TTC549 (cell line): ENCODE results near the gene KIAA1210.

Experiments
- FAIRE-seq: peaks from 2 replicates; lab custom pipeline; 2012; peaks lifted over from hg19 to GRCh38; lab: Jason Lieb, UNC

The KIAA1210 gene

DNA sequence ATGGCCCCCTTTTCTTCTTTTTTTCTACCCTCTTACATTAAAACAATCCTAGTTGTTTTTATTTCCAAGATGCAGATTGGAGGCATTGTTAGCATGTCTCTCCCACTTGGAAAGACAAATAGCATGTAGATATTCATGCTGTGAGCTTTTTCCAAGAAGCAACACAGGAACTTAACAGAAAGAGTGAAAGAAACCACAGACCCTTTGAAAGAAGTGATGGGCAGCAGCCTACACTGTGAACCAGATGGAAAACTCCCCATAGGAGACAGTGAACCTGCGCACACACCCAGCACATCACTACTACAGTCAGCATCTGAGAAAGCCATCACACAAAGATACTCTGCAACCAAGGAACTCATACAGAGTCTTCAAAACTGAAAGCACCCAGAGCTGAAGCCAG is 37.0 kb downstream of the KIAA1210 start:
- no peak for FAIRE-seq

GRCh38 chrX:119089619-119090018 is 38.0 kb downstream of the KIAA1210 start:
- no peak for FAIRE-seq

DNA sequence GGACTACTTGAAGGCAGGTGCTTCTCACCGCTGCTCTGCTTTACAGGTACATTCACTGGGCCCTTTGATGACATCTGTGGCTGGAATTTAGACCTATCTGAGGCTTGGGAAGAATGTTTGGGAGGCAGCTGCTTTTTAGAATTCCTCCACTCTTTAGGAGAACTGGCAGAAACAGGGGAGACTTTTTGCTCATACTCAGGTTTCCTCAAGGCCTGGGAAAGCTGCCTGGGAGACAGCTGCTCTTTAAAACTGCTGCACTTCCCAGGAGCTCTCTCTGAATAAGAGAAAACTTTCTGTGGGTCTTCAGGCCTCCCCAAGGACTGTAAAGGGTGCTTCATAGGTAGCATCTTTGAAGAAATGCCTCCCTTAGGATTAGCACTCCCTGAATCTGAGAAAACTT is 40.5 kb downstream of the KIAA1210 start:
- FAIRE-seq: no peak

DNA sequence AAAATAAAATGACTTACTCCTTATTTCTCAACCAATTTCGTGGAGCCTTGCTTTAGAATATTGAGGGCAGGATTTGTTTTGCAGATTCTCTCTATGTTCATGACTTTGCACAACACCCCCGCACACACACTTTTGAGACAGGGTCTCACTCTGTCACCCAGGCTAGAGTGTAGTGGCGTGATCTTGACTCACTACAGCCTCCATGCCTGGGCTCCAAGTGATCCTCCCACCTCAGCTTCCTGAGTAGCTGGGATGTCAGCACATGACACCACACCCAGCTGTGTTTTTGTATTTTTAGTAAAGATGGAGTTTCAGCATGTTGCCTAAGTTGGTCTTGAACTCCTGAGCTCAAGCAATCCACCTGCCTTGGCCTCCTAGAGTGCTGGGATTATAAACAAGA is 42.8 kb downstream of the KIAA1210 start:
- FAIRE-seq: no peak

DNA sequence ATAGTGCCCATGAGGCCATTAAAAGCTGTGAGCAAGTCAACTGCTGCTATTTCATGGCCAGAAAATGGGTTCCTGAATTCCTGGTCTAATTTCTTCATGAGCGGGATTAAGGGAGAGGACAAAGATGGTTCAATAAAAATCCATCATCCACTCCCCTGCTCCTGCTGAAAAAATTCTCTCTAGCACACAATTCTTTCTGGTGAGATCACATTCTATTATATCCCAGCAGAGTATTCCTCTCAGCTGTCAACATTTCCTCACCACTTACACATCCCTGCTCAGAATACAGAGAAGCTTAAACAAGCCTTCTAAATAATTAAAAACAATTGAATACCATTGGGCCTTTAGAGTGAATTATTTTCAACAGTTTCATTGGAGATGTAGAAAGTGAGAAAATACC is 45.3 kb downstream of the KIAA1210 start:
- FAIRE-seq: no peak

DNA sequence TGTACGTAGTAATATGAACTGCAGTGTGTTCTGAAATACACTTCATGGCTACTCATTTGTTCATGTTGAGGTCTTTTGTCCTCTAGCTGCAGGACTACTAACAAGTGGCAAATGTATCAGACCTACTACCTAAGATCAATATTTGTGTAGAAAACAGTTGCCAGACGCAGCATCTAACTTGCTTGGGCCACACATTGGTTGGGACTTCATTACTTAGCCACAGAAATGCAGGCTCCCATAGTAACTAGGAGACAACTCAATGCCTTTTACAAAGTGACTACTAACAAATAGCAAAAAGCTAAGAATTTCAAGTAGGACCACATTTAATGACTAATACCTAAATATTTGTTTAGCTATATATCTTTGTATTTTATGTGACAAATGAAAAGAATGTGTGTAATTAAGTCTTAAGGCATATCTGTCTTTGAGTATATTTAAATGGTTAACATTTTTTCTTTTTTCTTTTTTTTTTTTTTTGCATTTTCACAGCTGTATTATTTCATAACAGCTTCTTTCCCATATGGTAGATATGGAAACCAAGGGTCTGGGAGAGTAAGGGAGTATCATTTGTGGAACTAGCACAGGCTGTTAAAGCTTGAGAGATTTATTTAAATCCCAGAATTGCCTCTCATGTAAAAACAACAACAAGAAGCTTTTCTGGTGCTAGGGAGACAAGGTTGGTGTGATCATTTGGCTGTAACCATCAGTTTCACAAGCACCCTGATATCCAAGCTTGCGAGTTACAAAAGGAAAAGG is 52.2 kb downstream of the KIAA1210 start:
- FAIRE-seq: no peak

DNA sequence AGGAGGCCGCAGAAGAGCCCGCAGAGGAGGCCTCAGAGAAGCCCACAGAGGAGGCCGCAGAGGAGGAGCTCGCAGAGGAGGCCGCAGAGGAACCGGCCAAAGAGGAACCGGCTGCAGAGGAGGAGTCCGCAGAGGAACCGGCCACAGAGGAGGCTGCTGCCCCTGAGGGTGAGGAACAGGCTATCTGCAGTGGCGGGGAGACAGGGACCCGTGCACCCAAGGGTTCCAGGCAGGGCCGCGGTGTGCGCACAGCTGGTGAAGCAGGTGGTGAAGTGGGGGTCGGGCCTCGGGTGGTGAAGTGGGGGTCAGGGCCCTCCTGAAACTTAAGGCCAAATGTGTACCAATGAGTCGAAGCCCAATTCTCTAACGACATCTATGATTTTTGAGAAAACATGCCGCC is 53.7 kb downstream of the KIAA1210 start:
- FAIRE-seq: no peak

GRCh38 chrX:119073200-119073905 is 54.3 kb downstream of the KIAA1210 start:
- FAIRE-seq: no peak

- no peak for FAIRE-seq
These were observed 54.9 kb downstream of the KIAA1210 start, which contains the start of gene CT47C1 for GRCh38 chrX:119072744-119073143. TSS of gene CT47C1 (plus strand) at chrX:119072993. CDS start at chrX:119073226, 233 bp downstream.

DNA sequence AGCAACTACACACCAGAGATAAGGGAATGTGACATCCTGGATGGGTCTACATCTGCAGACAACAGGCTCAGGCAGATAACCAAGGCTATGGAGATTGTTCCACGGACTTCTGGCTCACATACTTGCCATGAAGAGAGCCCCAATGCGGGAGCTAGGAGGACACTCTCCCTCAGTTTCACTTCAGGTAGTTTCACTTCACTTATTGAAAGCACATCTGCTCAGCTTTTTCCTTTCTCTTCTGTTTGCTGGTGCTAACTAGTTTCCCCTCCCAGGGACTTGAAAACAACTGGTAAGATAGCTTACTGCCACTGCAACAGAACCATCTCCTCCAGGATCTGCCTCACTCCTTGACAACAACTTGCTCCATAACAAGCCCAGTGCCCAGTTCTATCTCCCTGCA is 56.2 kb downstream of the KIAA1210 start:
- no peak for FAIRE-seq

DNA sequence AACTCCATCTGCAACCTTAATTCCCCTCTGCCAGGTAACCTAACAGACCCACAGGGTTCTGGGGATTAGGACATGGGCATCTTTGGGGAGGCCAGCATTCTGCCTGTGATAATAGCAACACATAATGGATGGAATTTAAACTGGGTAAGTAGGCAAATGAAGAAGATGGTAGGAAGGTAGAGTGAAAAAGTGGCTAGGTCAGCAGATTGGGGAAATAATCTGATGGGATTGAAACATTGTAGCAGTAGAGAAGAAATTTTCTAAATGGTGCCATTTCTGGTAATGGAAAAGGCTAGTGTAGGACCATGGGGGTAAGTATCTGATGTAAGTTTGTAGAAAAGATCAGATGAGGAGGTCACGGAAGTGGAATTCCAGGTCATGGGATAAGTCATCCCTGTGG is 57.9 kb downstream of the KIAA1210 start:
- FAIRE-seq: no peak

DNA sequence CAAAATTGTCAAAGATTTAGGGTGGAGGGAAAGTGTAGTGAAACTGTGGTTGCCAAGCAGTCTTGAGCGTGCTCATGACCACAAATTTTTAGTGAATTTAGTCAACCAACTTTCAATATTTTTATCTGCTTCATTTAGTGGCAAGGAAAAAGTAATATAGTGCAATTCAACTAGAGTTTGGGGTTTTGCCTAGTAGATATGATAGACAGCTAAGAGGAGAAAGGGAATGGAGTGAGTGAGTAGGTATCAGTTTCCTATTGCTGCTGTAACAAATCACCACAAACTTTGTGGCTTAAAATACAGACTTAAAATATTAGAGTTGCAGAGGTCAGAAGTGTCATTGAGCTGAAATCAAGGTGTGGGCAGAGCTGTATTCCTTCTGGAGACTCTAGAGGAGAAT is 58.5 kb downstream of the KIAA1210 start:
- no peak for FAIRE-seq

- FAIRE-seq: peak; percentile 3
These were observed 60.4 kb downstream of the KIAA1210 start for GRCh38 chrX:119067023-119067739.

DNA sequence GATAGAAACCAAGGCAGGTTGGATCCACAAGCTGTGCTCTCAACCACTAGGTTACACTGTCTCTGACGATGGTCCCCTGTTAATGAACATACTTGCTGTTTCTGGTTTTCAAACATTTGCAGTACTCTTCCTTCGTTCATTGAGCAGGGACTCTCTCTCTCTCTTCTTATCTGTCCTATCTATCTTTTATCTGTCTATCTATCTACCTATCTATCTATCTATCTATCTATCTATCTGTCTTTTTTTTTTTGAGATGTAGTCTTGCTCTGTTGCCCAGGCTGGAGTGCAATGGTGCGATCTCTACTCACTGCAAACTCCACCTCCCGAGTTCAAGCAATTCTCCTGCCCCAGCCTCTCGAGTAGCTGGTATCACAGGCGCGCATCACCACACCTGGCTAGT is 64.2 kb downstream of the KIAA1210 start:
- FAIRE-seq: no peak

DNA sequence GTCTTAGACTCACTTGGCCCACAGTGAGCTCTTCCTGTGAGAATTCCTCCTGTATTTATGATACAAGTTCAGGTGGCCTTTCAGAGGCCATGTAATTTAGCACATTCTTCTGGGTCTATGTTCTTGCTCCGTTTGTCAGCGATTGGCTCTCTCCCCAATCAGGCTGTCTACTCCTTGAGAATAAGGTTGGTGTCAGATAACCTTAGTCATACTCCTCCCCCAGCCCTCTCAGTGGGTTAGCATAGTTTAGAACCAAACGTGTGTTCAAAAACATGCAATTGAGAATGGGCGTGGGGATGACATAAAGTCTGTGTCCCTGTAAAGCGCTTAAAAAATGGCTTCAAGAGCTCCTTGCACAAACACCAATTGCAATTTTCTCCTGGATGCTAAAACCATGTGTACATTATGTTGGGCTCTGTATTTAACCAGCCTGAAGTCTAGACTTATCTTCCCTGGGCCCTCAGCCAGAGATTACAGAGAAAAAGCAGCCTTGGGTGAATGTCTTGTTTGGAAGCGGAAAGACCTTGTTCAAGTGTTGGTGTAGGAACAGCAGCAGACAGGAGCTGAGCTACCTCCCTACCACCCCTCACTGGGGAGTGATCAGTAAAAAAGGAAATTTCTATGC is 64.8 kb downstream of the KIAA1210 start:
- no peak for FAIRE-seq

GRCh38 chrX:119055687-119056086 is 71.9 kb downstream of the KIAA1210 start:
- FAIRE-seq: no peak

- FAIRE-seq: no peak
These were observed 81.7 kb downstream of the KIAA1210 start for GRCh38 chrX:119045884-119046283.

DNA sequence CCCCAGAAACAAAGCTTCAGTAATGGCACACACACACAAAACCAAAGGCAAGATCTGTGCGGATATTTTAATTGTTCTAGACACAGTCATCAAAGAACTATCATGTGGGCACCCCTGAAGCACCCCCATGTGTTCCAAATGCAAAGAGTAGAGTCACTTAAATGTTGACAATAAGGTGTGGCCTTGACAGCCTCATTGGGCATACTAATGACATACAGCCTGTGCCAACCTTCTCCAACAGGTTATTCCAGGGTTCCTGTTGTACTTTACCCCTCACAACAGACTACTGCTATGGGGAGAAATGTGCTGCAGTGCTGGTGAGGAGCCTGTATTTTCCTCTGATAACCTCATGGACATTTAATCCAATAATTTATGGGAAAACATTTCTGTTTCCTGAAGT is 84.6 kb downstream of the KIAA1210 start:
- no peak for FAIRE-seq

DNA sequence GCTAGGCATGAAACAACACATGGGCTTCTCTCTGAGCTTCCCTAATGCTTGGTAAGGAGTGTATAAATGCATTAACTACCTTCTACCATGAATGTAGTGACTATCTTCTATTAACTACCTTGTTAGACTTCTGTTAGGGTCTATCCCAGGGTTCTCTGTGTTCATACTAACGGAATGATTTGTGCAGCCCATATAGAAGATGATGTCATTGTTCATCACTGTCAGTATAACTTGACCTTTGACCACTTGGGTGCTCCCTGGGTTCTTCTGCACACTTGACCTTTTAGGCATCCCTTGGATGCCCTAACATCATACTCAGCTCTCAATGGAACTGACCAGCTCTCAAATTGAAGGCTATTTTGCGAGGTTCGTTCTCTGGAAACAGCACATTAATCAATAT is 85.6 kb downstream of the KIAA1210 start:
- no peak for FAIRE-seq

- FAIRE-seq: no peak
These were observed 86.4 kb downstream of the KIAA1210 start for GRCh38 chrX:119041175-119041574.

- no peak for FAIRE-seq
These were observed 87.2 kb downstream of the KIAA1210 start for GRCh38 chrX:119040432-119040831.

- no peak for FAIRE-seq
These were observed 91.2 kb downstream of the KIAA1210 start for GRCh38 chrX:119036107-119037029.
